ENCODE data around the gene PREPL.
"Not testable (repeated sequence)": the region's sequence is repeated elsewhere in the genome, so short reads cannot be mapped to it uniquely, and the experiment has no call there.

The PREPL gene

GRCh38 chr2:44348400-44348799 is 12.9 kb downstream of the PREPL start:
- DNase-seq (ENCODE audit: low spot score), result no peak

GRCh38 chr2:44347526-44347925 is 13.8 kb downstream of the PREPL start:
- DNase-seq (ENCODE audit: low spot score), result no peak

- DNase-seq (ENCODE audit: low spot score), result no peak
Measured at GRCh38 chr2:44342854-44343253, 18.4 kb downstream of the PREPL start.

DNA sequence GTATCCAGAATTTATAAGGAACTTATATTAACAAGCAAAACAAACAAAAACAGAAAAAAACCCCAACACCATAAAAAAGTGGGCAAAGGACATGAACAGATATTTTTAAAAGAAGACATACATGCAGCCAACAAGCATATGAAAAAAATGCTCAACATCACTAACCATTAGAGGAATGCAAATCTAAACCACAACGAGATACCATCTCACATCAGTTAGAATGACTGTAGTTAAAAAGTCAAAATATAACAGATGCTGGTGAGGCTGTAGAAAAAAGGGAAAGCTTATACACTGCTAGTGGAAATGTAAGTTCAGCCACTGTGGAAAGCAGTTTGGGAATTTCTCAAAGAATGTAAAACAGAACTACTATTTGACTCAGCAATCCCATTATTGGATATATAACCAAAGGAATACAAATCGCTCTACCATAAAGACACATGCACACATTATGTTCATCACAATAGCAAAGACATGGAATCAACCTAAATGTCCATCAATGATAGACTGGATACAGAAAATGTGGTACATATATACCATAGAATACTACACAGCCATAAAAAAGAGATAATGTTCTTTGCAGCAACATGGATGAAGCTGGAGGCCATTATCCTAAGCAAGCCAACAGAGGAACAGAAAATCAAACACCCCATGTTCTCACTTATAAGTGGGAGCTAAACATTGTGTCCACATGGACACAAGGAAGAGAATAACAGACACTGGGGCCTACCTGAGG is 25.3 kb downstream of the PREPL start:
- no peak for DNase-seq (ENCODE audit: low spot score)

DNA sequence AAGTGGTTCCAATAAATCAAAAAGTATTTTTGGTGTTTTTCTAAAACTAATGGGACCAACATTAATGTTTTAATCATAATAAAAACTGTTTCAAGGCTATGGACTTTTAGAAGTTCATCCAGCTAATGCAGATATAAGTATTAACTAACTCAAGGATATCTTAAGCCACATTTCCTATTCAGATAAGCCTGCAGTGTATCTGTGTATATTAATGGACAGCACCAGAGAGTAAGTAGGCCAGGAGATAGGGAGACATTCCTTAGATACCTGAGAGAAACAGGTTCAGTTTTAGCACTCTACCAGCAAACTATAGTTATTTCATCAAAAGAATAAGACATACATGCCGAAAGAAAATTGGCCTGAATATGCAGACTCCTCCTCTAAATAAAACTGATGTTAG is 27.3 kb downstream of the PREPL start:
- DNase-seq (ENCODE audit: low spot score), result no peak

DNA sequence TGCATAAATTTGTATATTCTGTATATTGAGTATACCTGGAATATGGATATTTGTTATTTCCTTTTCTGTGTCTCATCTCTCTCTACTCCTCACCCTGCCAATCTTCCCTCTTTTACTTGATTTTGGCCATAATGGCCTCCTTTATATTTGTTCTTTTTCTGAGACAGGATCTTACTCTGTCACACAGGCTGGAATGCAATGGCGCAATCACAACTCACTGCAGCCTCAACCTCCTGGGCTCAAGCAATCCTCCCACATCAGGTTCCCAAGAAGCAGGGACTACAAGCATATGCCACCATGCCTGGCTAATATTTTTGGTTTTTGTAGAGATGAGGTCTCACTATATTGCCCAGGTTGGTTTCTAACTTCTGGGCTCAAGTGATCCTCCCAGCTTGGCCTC is 30.5 kb downstream of the PREPL start:
- no peak for DNase-seq (ENCODE audit: low spot score)

DNA sequence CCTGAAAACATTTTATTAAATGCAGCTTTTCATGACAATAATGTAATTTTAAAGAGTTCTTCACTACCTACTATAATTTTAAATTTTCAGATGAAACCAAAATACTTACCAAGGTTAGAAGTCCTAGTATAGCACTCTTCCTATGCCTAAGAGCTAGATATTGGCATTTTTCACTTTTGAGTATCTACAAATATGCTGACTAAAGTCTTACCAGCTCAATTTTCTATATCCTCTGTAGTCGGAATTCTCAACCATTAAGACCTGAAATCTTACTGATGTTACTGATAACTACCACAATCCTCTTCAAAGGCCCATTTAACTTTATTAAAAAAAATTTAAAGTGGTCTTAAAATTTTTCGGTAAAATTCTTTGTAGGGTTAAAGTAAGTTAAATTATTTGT is 32.0 kb downstream of the PREPL start:
- DNase-seq (ENCODE audit: low spot score), result no peak

DNA sequence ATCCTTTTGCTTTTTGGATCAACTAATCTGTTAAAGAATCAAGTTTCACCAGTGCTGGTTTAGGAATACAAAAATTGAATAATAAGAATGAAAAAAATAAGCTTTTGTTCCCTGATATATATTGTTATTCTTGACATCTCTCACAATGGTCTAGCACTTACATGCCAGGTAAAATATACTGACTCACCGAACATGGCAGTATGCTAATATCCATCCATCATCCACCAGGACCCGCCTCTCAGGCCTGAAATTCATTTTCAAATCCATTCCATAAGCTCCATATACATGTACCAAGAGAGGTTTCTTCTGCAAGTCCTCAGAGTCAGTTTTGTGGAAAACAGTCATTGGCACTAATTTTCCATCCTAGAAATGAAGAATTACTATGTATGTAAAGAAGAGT is 32.5 kb downstream of the PREPL start:
- no peak for DNase-seq (ENCODE audit: low spot score)

DNA sequence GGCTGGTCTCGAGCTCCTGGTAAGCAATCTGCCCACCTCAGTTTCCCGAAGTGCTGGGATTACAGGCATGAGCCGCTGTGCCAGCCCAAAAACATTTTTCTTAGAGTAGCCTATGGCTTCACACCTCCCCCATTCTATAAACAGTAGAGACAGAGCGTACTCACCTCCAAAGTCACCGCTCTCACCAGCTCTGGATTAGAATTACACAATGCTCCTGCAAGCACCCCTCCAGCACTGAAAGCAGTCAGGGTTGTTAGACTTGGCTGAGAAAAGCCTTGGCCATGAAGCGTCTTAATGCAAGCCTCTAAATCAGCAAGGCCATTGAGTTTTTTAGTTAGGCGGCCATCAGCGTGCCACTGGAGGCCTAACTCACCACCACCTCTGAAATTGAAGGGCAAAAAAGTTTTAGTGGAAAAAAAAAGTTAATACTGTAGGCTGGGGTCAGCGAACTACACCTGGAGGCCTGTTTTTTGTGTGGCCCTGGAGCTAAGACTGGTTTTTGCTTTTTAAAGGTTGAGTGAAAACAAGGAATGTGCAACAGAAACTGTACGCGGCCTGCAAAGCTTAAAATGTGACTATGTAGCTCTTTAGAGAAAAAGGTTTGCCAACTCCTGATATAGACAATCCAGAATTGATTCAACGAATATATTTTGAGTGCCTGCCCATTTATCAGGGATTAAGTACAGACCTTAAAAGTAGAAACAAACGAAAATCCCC is 34.6 kb downstream of the PREPL start:
- DNase-seq (ENCODE audit: low spot score), result no peak

- no peak for DNase-seq (ENCODE audit: low spot score)
Measured at GRCh38 chr2:44325897-44326296, 35.4 kb downstream of the PREPL start.

- no peak for DNase-seq (ENCODE audit: low spot score)
Measured at GRCh38 chr2:44324971-44325426, 36.3 kb downstream of the PREPL start.

- no peak for DNase-seq (ENCODE audit: low spot score)
Measured at GRCh38 chr2:44321360-44321759, 39.9 kb downstream of the PREPL start.

DNA sequence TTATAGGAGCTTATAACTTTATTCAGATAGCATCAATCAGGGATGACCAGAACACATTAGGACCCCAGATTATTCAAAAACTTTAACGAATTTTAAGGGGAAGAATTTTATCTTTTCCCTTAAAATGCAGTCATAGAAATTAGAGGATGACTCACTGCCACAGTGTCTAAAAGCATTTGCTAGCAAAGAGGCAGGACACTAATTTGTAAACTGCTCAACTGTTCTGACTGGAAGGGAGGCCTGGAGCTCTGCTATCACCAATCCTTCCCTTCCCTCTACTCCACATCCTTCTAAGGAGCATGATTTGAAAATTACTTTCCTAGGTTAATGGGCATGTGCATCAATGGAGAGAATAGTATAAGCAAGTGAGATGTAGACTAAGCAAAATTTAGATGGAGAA is 40.5 kb downstream of the PREPL start:
- no peak for DNase-seq (ENCODE audit: low spot score)

DNA sequence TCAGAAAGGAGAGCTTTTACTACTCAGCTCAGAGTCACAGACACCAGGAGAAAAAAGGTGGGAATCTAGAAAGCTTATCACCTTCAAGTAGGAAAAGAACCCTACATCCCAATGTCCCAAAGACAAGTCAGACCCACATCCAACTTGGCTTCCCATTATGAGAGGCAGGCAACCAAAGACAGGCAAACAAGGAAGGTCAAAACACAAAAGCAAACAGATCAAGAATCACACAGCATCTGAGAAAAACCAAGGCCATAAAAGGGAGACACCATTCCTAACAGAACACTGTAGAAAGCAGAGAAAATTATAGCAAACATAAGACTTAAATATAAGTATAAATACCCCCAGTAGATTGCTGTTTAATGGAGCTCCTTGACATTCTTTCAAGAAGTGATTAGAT is 45.3 kb downstream of the PREPL start:
- DNase-seq (ENCODE audit: low spot score), result no peak

DNA sequence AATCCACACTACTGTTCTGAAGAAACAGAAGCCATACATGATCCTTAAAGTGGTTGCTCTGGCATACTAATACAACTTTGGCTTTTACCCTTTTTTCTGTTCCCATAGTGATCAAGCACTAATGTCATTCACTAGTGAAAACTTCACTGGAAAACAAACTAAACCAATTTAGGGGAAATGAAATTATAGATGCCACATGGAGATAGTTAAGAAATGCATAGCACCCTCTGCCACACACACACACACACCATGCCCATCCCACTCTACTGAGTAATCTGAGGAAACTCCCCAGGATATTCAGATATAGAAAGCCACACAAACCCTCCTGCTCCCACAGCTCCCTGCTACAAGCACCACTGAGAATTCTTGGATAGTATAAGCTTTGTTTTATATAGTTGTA is 46.9 kb downstream of the PREPL start:
- DNase-seq (ENCODE audit: low spot score), result no peak

GRCh38 chr2:44310287-44310686 is 51.0 kb downstream of the PREPL start:
- no peak for DNase-seq (ENCODE audit: low spot score)

DNA sequence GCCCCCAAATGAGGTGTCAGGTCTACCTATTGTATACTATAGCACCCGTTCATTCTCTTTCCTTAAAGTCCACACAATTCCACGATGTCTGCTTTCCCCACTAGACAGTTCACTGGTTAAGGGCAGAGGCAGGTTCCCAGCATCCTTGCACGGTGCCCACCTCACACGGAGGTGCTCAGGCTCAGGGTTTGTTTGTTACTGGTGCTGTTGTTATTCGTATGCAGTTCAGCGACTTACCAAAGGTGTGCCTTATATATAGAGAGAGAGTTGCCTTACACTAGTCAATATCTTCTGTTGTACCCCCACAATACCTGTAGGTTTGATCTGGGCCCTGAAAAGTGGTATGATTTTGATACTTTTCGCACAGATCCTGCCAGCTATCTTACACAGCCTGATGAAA is 55.4 kb downstream of the PREPL start:
- no peak for DNase-seq (ENCODE audit: low spot score)

DNA sequence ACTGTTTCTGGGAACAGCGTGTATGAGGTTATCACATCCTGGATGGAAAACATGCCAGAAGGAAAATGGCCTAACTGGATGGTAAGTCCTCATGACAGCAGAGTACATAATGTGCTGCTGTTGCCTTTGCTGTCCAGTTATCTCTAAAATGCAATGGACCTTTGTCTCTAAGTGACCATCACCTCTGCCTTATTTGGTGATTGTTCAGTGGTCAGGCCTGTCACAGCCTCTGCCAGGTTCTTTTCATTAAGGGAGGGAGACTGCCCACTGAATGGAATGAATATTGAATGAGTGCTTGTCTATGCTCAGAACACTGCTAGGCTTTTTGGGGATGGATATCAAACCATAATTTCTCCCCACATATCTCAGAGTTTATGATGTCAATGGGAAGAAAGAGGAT is 57.0 kb downstream of the PREPL start:
- no peak for DNase-seq (ENCODE audit: low spot score)

DNA sequence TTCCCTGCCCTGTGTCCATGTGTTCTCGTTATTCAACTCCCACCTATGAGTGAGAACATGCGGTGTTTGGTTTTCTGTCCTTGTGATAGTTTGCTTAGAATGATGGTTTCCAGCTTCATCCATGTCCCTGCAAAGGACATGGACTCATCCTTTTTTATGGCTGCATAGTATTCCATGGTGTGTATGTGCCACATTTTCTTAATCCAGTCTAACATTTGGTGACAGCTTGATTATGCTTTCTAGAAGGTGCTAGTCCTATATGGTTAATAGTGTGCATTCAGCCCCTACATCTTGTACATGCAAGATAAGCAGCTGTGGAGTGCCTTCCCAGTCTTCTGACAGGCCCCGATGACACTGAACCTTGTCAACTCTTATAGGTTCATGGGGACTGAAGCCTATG is 57.5 kb downstream of the PREPL start:
- DNase-seq (ENCODE audit: low spot score), result not testable (repeated sequence)

DNA sequence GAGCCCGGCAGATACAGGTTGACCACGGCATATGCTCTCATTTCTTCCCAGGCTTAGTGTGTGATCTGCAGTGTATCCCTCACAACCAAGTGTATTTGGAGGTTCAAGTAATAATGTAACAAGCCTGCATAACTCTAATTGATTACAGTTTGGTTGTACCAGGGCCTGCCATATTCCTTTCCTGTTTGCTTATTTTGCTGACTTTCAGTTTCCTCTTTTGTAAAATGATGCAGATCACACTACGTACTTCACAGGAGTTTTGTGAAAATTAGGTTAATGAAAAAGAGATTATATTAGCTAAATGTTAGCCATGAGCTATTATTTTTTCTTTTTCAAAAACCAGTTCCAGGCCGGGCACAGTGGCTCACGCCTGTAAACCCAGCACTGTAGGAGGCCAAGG is 60.2 kb downstream of the PREPL start:
- DNase-seq (ENCODE audit: low spot score), result no peak

- DNase-seq (ENCODE audit: low spot score), result no peak
Measured at GRCh38 chr2:44299635-44300034, 61.7 kb downstream of the PREPL start.

- no peak for DNase-seq (ENCODE audit: low spot score)
Measured at GRCh38 chr2:44297431-44297830, 63.9 kb downstream of the PREPL start.

- no peak for DNase-seq (ENCODE audit: low spot score)
Measured at GRCh38 chr2:44296653-44297052, 64.6 kb downstream of the PREPL start.
